Caki2 (cell line): Measurements from ENCODE around the gene FAM180A. TPM values are rescaled to one million over a fixed set of nuclear protein-coding genes. Genes with fewer than 3 reads are reported as not detected.
"Not testable (repeated sequence)": the region's sequence is repeated elsewhere in the genome, so short reads cannot be mapped to it uniquely, and the experiment has no call there.

Source experiments
- DNase-seq: peaks from one replicate; pipeline ENCODE4 v3.0.0-alpha.2; 2015; ENCODE audit warnings: low read depth
- in situ Hi-C: cut with HindIII; loops from 2 replicates; pipeline ENCODE4 v1.10.0; 2016; ENCODE audit warnings: low sequenced_read_pairs, low pct_unique_long_range_greater_than_20kb, mixed read lengths
- total RNA-seq: library from RNA; depleted of rRNA; stranded (reverse); fragments of >200 nt; shearing (Covaris generic); gene quantifications from 2 replicates; pipeline ENCODE4 v1.2.3, GENCODE V29; 2014; ENCODE audit warnings: low replicate concordance

FAM180A gene
- total RNA-seq, 1 experiment from 2014 or later, result not detected

GRCh38 chr7:135747366-135747765, 1.2 kb downstream of the FAM180A start:
- in situ Hi-C loops, result no loop called here

DNA sequence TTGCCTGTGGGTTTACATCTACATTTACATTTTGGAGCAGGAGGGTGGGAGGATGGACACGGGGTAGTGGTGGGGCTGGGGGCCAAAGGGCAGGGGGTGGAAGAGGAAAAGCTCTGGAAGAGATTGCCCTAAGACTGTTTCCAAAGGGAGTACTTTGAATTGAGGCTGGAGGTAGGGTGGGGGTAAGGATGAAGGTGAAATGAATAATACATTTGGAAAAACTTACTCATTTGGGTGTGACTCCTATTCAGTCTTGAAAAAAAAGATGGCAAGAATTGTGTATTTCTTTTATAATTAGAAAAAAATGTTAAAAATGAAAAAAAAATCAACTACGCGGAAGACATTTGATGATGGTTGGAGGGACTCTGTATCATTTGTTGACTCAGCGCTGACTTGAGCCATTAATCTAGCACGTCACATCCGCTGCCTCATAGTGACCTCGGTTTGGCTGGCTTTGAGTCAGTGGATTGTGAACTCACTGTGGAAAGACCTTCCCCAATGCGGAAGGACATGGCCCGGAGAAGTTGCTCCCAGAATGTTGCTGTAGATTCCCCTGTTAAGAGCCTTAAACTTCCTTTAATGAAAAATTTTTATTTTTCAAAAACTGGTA, 2.8 kb downstream of the FAM180A start:
- DNase-seq, result peak; percentile 58
- in situ Hi-C loops, result no loop called here

More at GRCh38 chr7:135747366-135747765, 1.2 kb downstream of the FAM180A start:
- no peak for DNase-seq

- peak; percentile 36 for DNase-seq
- in situ Hi-C loops, result no loop called here
Measured at GRCh38 chr7:135744938-135745702, 3.5 kb downstream of the FAM180A start.

DNA sequence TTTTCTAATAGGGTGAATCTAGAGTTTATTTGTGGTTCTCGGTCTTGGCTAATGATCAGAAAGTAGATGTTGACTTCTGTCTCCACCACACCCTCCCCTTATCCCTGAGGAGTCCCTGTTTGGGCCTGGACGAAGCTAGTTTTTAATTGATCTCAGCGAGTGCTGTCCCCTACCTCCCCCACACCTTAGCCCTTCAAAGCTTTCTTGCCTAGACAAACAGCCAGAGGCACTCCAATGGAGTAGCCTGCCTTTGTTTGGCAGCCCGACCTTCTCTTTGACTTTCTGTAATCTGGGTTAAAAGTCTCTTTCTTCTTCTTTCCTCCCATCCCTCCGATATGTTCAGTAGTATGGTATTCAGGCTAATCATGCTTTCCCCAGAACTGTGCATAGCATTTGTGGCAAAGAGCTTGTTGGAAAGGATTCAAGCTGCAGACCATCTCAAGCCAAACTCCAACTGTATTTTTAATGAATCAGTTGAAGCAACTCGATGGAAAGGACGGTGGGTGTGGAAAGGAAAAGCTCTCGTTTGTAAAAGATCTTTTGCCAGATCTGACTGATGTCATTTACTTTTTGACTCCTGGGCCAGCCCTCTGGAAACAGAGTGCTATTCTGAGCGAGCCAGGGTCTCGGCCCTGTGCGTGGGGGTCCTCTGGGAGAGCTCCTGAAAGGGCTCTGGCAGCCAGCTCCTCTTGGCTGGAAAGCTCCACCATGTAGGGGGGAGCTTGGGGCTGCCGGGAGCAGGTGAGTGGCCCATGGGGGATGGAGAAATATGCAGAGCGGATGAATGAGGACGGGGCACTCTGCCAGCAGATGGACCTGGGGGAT, 4.5 kb downstream of the FAM180A start:
- in situ Hi-C loops, result no loop called here
- no peak for DNase-seq

- in situ Hi-C loops, result no loop called here
- DNase-seq, result no peak
Measured at GRCh38 chr7:135742371-135742770, 6.2 kb downstream of the FAM180A start.

- in situ Hi-C loops, result no loop called here
- no peak for DNase-seq
Measured at GRCh38 chr7:135741905-135742304, 6.7 kb downstream of the FAM180A start.

DNA sequence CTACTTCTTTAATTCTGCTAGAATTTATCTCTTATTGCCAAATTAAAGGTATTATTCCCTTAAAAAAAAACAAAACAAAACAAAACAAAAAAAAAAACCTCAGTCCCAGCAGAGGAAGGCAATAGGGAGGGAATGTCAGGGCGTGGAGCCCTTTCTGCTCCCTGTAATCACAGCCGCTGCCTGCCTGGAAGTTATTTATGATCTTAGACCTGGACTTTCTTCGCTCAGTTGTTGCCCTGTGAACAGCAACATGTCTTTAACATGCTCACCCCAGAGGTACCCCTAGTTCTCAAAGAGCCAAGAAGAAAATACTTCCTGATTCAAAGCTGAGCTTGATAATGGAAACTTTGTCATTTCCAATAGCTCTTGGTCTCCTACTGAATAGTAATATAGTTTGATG, 7.7 kb downstream of the FAM180A start:
- in situ Hi-C loops, result no loop called here
- no peak for DNase-seq

- DNase-seq, in situ Hi-C loops: not testable (repeated sequence)
Measured at GRCh38 chr7:135737306-135737647, 11.3 kb downstream of the FAM180A start.

DNA sequence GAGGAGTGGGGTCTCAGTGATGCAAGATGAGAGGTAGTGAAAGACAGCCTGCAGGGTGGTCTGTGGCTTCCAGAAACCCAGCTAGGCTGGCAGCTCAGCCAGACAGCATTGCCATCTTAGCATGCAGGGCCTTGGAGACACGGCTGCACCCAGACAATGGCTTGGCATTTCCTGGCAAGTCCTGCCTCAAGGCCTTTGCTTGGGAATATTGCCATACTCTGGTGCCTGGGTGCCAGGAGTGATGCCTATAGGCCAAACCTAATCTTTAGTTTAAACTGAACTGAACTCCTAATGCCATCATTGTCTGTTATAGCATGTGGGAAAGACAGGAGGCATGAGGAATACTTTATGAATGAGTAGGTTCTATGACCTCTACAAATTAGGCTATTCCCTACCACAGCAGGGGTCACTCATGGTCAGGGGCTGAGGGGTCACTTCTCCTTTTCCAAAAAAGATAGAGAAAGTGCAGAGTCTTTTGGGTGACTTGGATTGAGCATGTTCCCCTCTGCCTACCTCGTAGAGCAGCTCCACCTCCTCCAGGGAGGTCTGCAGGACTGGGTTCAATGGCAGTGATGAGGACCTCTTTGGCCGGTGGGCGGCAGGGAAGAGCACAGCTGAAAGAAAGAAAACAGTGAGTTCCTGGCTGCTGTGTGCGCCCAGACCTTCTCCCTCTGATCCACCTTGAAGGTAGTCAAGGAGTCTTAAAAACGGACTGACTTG, 11.9 kb downstream of the FAM180A start:
- no peak for DNase-seq
- in situ Hi-C loops, result no loop called here

- in situ Hi-C loops, result no loop called here
- DNase-seq, result no peak
Measured at GRCh38 chr7:135734343-135734689, 14.3 kb downstream of the FAM180A start.

GRCh38 chr7:135733603-135734342, 14.8 kb downstream of the FAM180A start:
- no peak for DNase-seq
- in situ Hi-C loops, result no loop called here

DNA sequence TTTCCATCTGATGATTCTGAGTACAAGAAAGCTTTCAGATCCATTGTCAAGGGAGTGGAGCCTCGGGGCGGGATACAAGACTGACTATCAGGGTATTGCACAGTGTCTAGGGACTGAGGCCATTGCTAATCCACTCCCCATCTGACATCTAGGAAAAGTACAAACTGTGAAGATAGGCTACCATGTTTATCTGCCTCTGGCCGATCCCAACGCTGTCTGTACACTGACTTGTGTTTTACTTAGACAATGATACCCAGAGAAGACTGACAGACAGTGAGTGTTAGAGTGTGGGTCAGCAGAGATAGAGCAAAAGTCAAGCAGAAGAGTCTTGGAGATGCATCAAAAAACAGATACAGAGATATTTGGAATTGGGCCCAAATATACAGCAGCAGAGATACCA, 17.5 kb downstream of the FAM180A start:
- in situ Hi-C loops, result no loop called here
- no peak for DNase-seq

- in situ Hi-C loops, result no loop called here
- no peak for DNase-seq
Measured at GRCh38 chr7:135729230-135729629, 19.4 kb downstream of the FAM180A start.

- no peak for DNase-seq
- in situ Hi-C loops, result no loop called here
Measured at GRCh38 chr7:135728136-135728669, 20.4 kb downstream of the FAM180A start, which contains the start of gene SLC13A4. TSS of gene SLC13A4 (minus strand) at chr7:135728186. CDS start at chr7:135727496, 690 bp downstream.

- DNase-seq, result no peak
- in situ Hi-C loops, result no loop called here
Measured at GRCh38 chr7:135726911-135727673, 21.5 kb downstream of the FAM180A start.

DNA sequence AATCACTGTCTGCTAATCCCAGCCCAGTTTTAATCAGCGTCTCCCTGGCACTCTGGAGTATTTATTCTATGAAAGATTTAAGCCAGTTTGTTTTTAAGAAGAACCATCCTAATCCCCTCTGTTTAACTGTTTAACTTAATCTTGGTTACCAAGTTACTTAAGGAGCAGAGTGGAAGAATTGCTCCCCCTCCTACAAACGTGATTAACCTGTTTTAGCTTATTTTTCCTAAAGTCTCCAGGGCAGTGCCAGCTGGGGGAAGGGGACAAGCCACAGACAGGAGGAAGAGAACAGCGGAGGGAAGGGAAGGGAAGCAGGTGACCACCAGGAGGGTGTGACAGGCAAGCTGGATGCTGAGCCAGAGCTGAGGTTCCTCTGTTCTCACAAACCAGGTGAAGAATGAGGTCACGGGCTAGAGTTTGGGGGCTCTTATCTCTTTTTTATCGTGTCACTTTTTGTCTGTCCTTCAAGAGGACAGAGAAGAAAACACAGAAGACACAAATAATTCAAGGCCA, 22.3 kb downstream of the FAM180A start:
- no peak for DNase-seq
- in situ Hi-C loops, result no loop called here

DNA sequence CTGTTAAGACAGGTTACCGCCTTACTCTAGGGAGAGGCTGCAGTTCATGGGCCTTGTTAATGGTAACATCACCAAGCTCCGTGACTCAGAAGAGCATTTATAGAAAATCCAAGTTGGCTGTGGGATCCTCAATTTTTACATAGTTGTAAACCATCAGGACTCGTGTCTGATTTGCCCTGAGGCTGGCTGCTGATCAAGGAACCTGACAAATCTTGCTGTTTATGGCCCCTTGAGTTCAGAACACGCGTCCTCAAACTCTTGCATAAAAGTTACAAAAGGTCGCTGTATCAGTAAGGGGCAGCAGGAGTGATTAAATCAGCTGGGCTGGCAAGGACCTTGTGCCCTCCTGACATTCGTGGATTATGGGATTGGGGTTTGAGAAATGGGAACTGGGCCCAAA, 25.2 kb downstream of the FAM180A start:
- DNase-seq, result no peak
- in situ Hi-C loops, result no loop called here
